ENCODE results near the gene FBXL16. TPM values are rescaled to one million over a fixed set of nuclear protein-coding genes. Genes with fewer than 3 reads are reported as not detected.
A peak's percentile ranks its signal among the peaks of the same experiment; 100 is the strongest.

The FBXL16 gene
- total RNA-seq, 2 donors from 2014 or later = 1.0 to 2.3 TPM

DNA sequence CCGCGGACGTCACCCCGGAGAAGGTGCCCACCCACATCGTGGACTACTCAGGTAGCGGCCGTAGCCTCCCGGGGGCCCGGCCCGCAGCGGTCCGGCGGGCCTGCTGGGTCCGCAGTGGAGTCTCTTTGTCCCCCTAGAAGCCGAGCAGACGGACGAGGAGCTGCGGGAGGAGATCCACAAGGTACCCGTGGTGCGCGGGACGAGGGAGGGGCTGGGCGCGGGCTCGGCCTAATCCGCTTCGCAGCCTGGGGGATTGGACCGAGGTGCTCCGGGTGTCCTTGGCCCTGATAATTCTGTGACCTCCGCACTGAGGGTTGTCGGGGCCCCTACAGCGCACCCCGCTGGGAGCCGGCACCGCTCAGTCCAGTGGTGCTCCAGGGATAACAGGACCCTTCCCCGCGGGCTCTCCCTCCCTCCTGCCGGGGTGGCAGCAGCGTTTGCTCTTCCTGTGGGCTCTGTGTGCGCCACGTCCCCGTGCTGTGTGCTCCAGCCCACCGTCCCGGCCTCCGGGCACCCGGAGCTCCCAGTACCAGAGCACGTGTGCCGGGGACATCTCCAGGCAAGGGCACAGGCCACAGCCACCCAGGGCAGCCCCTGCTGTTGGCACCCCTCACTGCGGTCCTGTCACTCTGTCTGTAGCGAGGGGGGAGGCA lies 37.0 kb downstream of the FBXL16 start:
- 5% methylated on average over 48 of the region's 50 CpGs; no CpG with 5 or more reads in 1 of the 2 donors for WGBS, 2 donors
- ATAC-seq (no peak), DNase-seq (no peak)
- intact Hi-C loops (cut with DNase I) = no loop called here
- Histone ChIP-seq H3K27ac (peak overlapping the region; percentile 42 to 80 (median 66)), H3K4me1 (peaks cover 23% of the 10 kb centered on the region), H3K9me3 (no peaks in the 10 kb centered on the region), H3K4me3 (peak overlapping the region; percentile 70 to 73), H3K27me3 (no peaks in the 10 kb centered on the region), H3K36me3 (replicated peaks in 1 of 2; ENCODE audit: insufficient read depth in 1 of 2, low read depth in 2 of 2) (peaks cover 0 to 21% of the 10 kb centered on the region in 2 donors)
- TF ChIP-seq POLR2A (IDR thresholded peaks at IDR 0.05) = no peak
- TF ChIP-seq, protein P1, sequence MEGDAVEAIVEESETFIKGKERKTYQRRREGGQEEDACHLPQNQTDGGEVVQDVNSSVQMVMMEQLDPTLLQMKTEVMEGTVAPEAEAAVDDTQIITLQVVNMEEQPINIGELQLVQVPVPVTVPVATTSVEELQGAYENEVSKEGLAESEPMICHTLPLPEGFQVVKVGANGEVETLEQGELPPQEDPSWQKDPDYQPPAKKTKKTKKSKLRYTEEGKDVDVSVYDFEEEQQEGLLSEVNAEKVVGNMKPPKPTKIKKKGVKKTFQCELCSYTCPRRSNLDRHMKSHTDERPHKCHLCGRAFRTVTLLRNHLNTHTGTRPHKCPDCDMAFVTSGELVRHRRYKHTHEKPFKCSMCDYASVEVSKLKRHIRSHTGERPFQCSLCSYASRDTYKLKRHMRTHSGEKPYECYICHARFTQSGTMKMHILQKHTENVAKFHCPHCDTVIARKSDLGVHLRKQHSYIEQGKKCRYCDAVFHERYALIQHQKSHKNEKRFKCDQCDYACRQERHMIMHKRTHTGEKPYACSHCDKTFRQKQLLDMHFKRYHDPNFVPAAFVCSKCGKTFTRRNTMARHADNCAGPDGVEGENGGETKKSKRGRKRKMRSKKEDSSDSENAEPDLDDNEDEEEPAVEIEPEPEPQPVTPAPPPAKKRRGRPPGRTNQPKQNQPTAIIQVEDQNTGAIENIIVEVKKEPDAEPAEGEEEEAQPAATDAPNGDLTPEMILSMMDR (IDR thresholded peaks at IDR 0.05) = no peak

DNA sequence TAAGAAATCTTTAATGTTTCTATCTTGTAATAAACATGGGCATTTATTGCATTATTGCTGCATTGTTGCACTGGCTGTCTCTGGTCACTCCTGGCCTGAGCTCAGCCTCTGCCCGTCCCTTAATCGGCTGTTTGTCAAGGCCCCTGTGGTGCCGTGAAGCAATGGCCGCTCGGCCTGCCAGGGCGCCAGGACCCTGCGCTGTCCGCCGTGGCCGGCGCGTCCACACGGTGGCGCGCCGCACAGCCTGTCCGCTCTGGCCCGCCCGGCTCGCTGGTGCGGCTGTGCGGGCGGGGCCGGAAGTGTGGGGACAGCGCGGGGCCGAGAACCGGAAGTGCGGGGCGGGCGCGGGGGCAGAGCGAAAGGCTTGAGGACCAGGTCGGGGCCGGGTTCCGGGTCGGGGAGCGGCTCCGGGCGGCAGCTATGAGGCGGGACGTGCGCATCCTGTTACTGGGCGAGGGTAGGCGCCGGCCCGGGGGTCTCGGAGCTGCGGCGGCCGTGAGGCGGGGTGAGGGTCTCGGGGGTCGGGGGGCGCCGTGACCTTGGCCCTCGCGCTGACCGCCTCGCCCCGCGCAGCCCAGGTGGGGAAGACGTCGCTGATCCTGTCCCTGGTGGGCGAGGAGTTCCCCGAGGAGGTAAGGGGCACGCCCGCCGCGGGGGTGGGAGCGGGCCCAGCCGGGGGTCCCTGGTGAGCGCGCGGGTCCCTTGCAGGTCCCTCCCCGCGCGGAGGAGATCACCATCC lies 37.7 kb downstream of the FBXL16 start, which contains the start of gene RHOT2:
RHOT2 (plus strand) TSS at position 353 of the 739 bp plus-strand sequence; CDS start at position 421, 68 bp downstream.
- H3K4me1 ChIP-seq = peaks cover 23% of the 10 kb centered on the region
- peak; percentile 97 for ATAC-seq
- DNase-seq = peak; percentile 93 to 94 (median 94)
- no peaks in the 10 kb centered on the region for H3K9me3 ChIP-seq
- peaks cover 0 to 21% of the 10 kb centered on the region in 2 donors for H3K36me3 ChIP-seq (replicated peaks in 1 of 2; ENCODE audit: insufficient read depth in 1 of 2, low read depth in 2 of 2)
- intact Hi-C loops (cut with DNase I) = no loop called here
- H3K27me3 ChIP-seq = no peaks in the 10 kb centered on the region
- peak within 1 kb of the TSS; percentile 42 to 80 (median 66) for H3K27ac ChIP-seq
- TF ChIP-seq POLR2A (IDR thresholded peaks at IDR 0.05) = peak in 2 of 3 donors; percentile 56 to 76
- TF ChIP-seq, protein P1 (IDR thresholded peaks at IDR 0.05) = peak; percentile 56 to 99 (median 92)
- H3K4me3 ChIP-seq = peak within 1 kb of the TSS; percentile 70 to 73
- WGBS, 2 donors = 0% methylated on average over 13 to 68 of the region's 78 CpGs

DNA sequence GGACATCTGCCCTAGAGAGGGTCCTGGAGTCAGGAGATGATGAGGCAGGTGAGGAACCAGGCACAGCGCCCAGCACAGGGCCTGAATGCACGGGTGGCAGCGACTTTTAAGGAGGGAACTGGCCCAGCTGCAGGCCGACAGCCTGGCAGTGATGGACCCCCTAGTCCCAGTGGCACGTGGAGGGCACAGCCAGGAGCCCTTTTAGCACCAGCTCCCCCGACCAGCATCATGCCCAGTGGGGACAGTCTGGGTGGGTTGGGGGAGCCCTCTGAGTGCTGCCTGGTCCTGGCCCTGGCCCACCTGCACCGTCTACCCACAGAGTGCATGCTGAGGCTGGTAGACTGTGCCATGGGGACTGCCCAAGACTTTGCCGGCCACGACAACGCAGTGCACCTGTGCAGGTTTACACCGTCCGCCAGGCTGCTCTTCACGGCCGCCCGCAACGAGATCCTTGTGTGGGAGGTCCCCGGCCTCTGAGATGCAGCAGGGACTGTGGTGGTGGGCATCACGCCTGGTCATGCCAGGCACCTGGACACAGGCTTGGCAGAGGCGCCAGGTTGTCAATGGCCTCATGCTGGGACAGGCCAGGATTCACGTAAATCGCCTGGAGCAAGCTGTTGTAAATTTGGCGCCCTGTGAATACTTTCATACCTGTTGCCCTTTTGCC lies 38.4 kb downstream of the FBXL16 start:
- TF ChIP-seq, protein P1 (IDR thresholded peaks at IDR 0.05) = no peak
- no peak for TF ChIP-seq POLR2A (IDR thresholded peaks at IDR 0.05)
- WGBS, 2 donors = 73 to 77% methylated on average over 16 to 22 of the region's 22 CpGs
- Histone ChIP-seq H3K4me3 (no peak overlapping the region), H3K9me3 (no peaks in the 10 kb centered on the region), H3K4me1 (peaks cover 23% of the 10 kb centered on the region), H3K27ac (peak overlapping the region in 3 of 4 donors; percentile 57 to 80 (median 75)), H3K36me3 (replicated peaks in 1 of 2; ENCODE audit: insufficient read depth in 1 of 2, low read depth in 2 of 2) (peaks cover 0 to 14% of the 10 kb centered on the region in 2 donors), H3K27me3 (no peaks in the 10 kb centered on the region)
- ATAC-seq = peak; percentile 2
- intact Hi-C loops (cut with DNase I) = no loop called here
- peak in 1 of 4 donors; percentile 36 for DNase-seq

DNA sequence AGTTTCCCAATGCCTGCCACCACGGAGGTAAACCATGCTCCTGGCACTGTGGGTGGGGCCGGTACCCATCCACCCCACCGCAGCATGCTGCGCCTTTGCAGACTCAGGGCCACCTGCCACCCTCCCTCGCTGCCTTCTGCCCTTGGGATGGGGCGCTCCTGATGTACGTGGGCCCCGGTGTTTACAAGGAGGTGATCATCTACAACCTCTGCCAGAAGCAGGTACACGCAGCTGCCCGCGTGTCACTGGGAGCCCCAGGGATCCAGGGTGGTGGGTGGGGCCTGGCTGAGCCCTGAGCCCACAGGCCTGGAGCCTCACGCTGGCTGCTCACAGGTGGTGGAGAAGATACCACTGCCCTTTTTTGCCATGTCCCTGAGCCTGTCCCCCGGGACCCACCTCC lies 39.0 kb downstream of the FBXL16 start:
- H3K4me1 ChIP-seq = peaks cover 28% of the 10 kb centered on the region
- H3K36me3 ChIP-seq (replicated peaks in 1 of 2; ENCODE audit: insufficient read depth in 1 of 2, low read depth in 2 of 2) = peaks cover 0 to 10% of the 10 kb centered on the region in 2 donors
- DNase-seq = no peak
- intact Hi-C loops (cut with DNase I) = no loop called here
- H3K27ac ChIP-seq = no peak overlapping the region
- H3K9me3 ChIP-seq = no peaks in the 10 kb centered on the region
- no peak overlapping the region for H3K4me3 ChIP-seq
- WGBS, 2 donors = 85 to 94% methylated on average over 5 to 10 of the region's 13 CpGs
- TF ChIP-seq, protein P1 (IDR thresholded peaks at IDR 0.05) = no peak
- TF ChIP-seq POLR2A (IDR thresholded peaks at IDR 0.05) = no peak
- ATAC-seq = no peak
- H3K27me3 ChIP-seq = no peaks in the 10 kb centered on the region

Measured in body of pancreas (tissue), 4 donors.